Keratinocyte (primary cell): ENCODE results near the gene ZC3H6. TPM values are rescaled to one million over a fixed set of nuclear protein-coding genes. Genes with fewer than 3 reads are reported as not detected.
"Not testable (repeated sequence)": the region's sequence is repeated elsewhere in the genome, so short reads cannot be mapped to it uniquely, and the experiment has no call there.

Experiments used
- DNase-seq: peaks from one replicate; pipeline ENCODE4 v3.0.0-alpha.2; 2011; ENCODE audit warnings: low read depth, missing footprints, low spot score
- FAIRE-seq: peaks from 2 replicates; lab custom pipeline; 2011; peaks lifted over from hg19 to GRCh38; lab: Jason Lieb, UNC
- H2AFZ ChIP-seq: 2 replicates; pipeline ENCODE4 v1.6.0; 2012; ENCODE audit warnings: low read length, control low read depth, inconsistent platforms; ENCODE audit not compliant: control insufficient read depth
- H3K27ac ChIP-seq: 2 replicates; pipeline ENCODE4 v1.5.1; 2011; ENCODE audit warnings: low read length; ENCODE audit not compliant: control insufficient read depth, insufficient read depth
- H3K27me3 ChIP-seq: 3 replicates; pipeline ENCODE4 v1.6.0; 2011; ENCODE audit warnings: low read length; ENCODE audit not compliant: control insufficient read depth, insufficient read depth; ENCODE audit errors: extremely low read depth
- H3K36me3 ChIP-seq, 2 experiments: 2 replicates in 1 of 2; 3 replicates in 1 of 2; pipeline ENCODE4 v1.5.1; 2011; ENCODE audit warnings: low read length in 2 of 2, mild to moderate bottlenecking in 1 of 2; ENCODE audit not compliant: control insufficient read depth in 2 of 2, insufficient read depth in 2 of 2; ENCODE audit errors: extremely low read depth in 1 of 2
- H3K4me1 ChIP-seq: 3 replicates; pipeline ENCODE4 v1.5.1; 2011; ENCODE audit warnings: low read length; ENCODE audit not compliant: control insufficient read depth, insufficient read depth; ENCODE audit errors: extremely low read depth
- H3K4me2 ChIP-seq: 3 replicates; pipeline ENCODE4 v1.6.0; 2011; ENCODE audit warnings: low read depth, low read length; ENCODE audit not compliant: control insufficient read depth, insufficient read depth; ENCODE audit errors: extremely low read depth
- H3K4me3 ChIP-seq, 3 experiments: fragments of 200-600 bp in 1 of 3; sonication (generic) in 1 of 3; 2 replicates in 2 of 3; 3 replicates in 1 of 3; pipeline ENCODE4 v1.5.1; 2011 to 2016; ENCODE audit warnings: low read length in 3 of 3, mild to moderate bottlenecking in 3 of 3, control low read depth in 2 of 3, inconsistent platforms in 1 of 3, low read depth in 1 of 3, mixed read lengths in 1 of 3, mixed run types in 1 of 3, moderate library complexity in 1 of 3; ENCODE audit not compliant: control insufficient read depth in 2 of 3, insufficient read depth in 2 of 3; ENCODE audit errors: extremely low read depth in 1 of 3
- H3K79me2 ChIP-seq: 2 replicates; pipeline ENCODE4 v1.6.0; 2012; ENCODE audit warnings: low read length; ENCODE audit not compliant: control insufficient read depth, insufficient read depth
- H3K9ac ChIP-seq: 3 replicates; pipeline ENCODE4 v1.6.0; 2011; ENCODE audit warnings: low read length; ENCODE audit not compliant: control insufficient read depth, insufficient read depth; ENCODE audit errors: extremely low read depth
- H3K9me1 ChIP-seq: 3 replicates; pipeline ENCODE4 v1.6.0; 2011; ENCODE audit warnings: low read length; ENCODE audit not compliant: control insufficient read depth, insufficient read depth; ENCODE audit errors: extremely low read depth
- H3K9me3 ChIP-seq: 2 replicates; pipeline ENCODE4 v1.5.1; 2012; ENCODE audit warnings: low read depth, low read length; ENCODE audit not compliant: control insufficient read depth
- H4K20me1 ChIP-seq: 3 replicates; pipeline ENCODE4 v1.6.0; 2011; ENCODE audit warnings: low read length; ENCODE audit not compliant: control insufficient read depth, insufficient read depth; ENCODE audit errors: extremely low read depth
- EZH2 ChIP-seq: IDR thresholded peaks from one replicate; pipeline ENCODE4 v1.6.1; 2012; ENCODE audit warnings: inconsistent platforms, mild to moderate bottlenecking, low read length, moderate library complexity
- dilution Hi-C: fragments of 300-500 bp; cut with MboI; formaldehyde crosslinking; loops from one replicate; pipeline ENCODE4 v1.7.0; 2020; ENCODE audit warnings: low sequenced_read_pairs; ENCODE audit not compliant: extremely low pct_ligation_motif_present
- polyA plus RNA-seq, 5 experiments: library from polyadenylated mRNA; depleted of rRNA in 3 of 5; stranded (reverse) in 3 of 5; stranded (forward) in 1 of 5; unstranded in 1 of 5; fragments of >200 nt; gene quantifications; 1 replicate in 1 of 5; 2 replicates in 3 of 5; 3 replicates in 1 of 5; pipeline versions ENCODE4 v1.2.1 to v1.2.3, GENCODE V29; 2011 to 2012; ENCODE audit warnings: missing spikeins in 2 of 5, low read depth in 1 of 5, low replicate concordance in 1 of 5
- TF ChIP-seq, protein P1 (sequence below), 3 experiments: IDR thresholded peaks in 1 of 3; conservative IDR thresholded peaks in 1 of 3; optimal IDR thresholded peaks in 1 of 3; 2 replicates in 2 of 3; 3 replicates in 1 of 3; pipeline versions ENCODE3 to v1.5.1; 2011; ENCODE audit warnings: low read length in 3 of 3, mild to moderate bottlenecking in 3 of 3, moderate library complexity in 2 of 3, control low read depth in 1 of 3, inconsistent platforms in 1 of 3; ENCODE audit not compliant: insufficient read depth in 2 of 3; ENCODE audit errors: extremely low read depth in 1 of 3

The ZC3H6 gene
- polyA plus RNA-seq, 1 donor (not counting 4 experiments of a cell fraction or from before 2014, with no cell fraction given), result 0.75 TPM

DNA sequence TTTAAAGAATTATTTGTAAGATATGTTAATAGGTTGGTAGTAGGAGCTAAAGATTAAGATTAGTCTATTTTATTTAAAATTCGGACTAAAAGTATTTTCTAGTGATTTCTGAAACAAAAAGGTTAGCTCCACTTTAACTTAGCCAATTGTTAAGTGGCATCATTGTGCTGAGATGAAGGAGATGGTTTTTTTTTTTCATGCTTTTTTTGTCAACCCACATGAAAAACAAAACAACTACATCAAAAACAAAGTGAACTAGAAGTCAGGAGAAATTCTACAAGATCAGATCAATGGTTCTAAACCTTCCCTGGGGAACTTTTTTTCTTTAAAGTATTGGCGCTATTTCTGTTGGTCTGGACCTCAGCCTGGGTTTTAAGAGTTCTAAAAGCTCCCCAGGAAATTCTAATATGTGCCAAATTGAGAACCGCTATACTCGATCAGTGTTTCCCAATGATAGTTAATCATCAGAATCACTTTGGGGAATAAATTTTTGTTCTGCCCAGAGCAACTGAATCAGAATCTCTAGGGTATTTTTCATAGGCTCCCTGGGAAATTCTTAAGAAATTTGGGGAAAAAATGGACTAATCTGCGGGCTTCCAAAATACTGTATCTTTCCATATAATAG, 2.3 kb downstream of the ZC3H6 start:
- FAIRE-seq, result no peak
- DNase-seq, result no peak
- Histone ChIP-seq H3K4me1 (no peaks in the 10 kb centered on the region), H4K20me1 (no peaks in the 10 kb centered on the region), H3K9ac (no peak overlapping the region), H3K4me3 (no peak overlapping the region), H3K9me3 (no peaks in the 10 kb centered on the region), H3K79me2 (no peaks in the 10 kb centered on the region), H3K27me3 (no peaks in the 10 kb centered on the region), H3K9me1 (no peaks in the 10 kb centered on the region), H3K4me2 (no peak overlapping the region), H3K36me3 (no peaks in the 10 kb centered on the region), H2AFZ (no peak overlapping the region), H3K27ac (no peak overlapping the region)
- dilution Hi-C loops, result no loop called here
- TF ChIP-seq EZH2, result no peak
- TF ChIP-seq, protein P1, sequence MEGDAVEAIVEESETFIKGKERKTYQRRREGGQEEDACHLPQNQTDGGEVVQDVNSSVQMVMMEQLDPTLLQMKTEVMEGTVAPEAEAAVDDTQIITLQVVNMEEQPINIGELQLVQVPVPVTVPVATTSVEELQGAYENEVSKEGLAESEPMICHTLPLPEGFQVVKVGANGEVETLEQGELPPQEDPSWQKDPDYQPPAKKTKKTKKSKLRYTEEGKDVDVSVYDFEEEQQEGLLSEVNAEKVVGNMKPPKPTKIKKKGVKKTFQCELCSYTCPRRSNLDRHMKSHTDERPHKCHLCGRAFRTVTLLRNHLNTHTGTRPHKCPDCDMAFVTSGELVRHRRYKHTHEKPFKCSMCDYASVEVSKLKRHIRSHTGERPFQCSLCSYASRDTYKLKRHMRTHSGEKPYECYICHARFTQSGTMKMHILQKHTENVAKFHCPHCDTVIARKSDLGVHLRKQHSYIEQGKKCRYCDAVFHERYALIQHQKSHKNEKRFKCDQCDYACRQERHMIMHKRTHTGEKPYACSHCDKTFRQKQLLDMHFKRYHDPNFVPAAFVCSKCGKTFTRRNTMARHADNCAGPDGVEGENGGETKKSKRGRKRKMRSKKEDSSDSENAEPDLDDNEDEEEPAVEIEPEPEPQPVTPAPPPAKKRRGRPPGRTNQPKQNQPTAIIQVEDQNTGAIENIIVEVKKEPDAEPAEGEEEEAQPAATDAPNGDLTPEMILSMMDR (optimal IDR thresholded peaks at IDR 0.05 in 1 of 3, IDR thresholded peaks at IDR 0.05 in 1 of 3, conservative IDR thresholded peaks at IDR 0.05 in 1 of 3; ENCODE audit: extremely low read depth in 1 of 3, insufficient read depth in 2 of 3, low read length in 3 of 3), result no peak

DNA sequence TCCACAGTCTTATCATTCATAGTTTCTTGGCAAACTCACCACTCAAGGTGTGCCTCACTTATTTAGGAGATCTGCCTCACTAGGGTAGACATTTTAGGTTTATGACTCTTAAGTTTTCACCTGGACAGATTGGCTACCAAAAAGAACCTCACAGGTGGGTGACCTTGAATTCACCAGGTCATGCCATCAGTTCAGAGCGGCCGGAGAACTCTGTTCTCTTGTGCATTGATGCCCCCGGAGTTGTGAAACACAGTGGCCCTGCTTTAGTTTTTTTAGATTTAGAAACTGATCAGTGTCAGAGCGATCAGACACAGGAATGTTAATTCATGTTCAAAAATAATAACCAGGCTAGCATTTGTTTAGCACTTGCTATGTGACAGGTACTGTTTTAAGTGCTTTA, 6.7 kb downstream of the ZC3H6 start:
- H2AFZ ChIP-seq, H3K27ac ChIP-seq, H4K20me1 ChIP-seq, H3K4me1 ChIP-seq, H3K9me1 ChIP-seq, DNase-seq, H3K36me3 ChIP-seq, FAIRE-seq, H3K4me3 ChIP-seq, H3K9ac ChIP-seq, dilution Hi-C loops, H3K9me3 ChIP-seq, H3K27me3 ChIP-seq, H3K4me2 ChIP-seq, H3K79me2 ChIP-seq: not testable (repeated sequence)

DNA sequence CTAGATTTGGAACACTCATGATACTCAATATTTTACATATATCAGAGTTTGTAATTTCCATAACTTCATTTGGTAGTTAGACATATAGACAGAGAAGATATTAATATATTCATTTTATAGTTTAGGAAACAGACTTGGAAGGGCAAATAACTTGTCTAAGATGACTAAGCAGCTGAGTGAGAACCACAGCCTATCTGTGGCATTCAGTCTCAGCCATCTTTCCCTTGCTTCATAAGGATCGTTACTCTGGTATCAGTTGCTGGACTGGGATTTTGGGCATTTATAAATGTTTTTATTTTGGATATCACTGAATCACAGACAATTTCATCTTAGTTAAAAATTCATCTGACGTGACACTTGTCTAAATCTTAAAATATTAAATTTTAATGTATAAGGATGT, 8.1 kb downstream of the ZC3H6 start:
- H3K4me1 ChIP-seq, H3K9me3 ChIP-seq, H4K20me1 ChIP-seq, H3K27ac ChIP-seq, H3K36me3 ChIP-seq, FAIRE-seq, H3K27me3 ChIP-seq, H2AFZ ChIP-seq, H3K4me2 ChIP-seq, H3K4me3 ChIP-seq, H3K79me2 ChIP-seq, DNase-seq, dilution Hi-C loops, H3K9ac ChIP-seq, H3K9me1 ChIP-seq: not testable (repeated sequence)
